Measurements from ENCODE around the gene ZNF428.
"Not testable (repeated sequence)": the region's sequence is repeated elsewhere in the genome, so short reads cannot be mapped to it uniquely, and the experiment has no call there.

The ZNF428 gene

DNA sequence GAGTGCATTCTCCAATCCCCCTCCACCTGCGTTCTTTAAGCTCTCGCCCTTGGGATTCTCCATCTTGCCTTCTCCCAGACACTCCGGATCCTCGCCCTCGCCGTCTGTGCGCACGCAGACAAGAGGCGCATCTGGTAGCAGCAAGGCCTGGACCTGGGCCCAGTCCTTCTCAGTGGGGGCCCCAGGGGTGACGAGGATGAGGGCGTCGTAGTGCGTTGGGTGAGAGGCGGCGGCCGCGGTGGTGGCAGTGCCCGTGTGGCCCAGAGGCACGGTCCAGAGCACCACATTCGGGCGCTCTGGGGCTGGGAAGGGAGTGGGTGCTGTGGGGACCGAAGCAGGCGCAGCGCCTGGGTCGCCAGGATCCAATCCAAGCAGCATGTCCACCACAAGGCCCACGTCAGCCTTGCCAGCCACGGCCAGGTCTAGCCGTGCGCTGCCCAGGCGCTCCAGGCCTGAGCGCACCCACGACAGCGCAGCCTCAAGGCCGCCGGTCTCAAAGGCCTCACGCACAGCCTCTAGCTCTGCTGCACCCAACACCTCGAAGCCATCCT, 26.6 kb downstream of the ZNF428 start:
- DNase-seq (ENCODE audit: low spot score): no peak

DNA sequence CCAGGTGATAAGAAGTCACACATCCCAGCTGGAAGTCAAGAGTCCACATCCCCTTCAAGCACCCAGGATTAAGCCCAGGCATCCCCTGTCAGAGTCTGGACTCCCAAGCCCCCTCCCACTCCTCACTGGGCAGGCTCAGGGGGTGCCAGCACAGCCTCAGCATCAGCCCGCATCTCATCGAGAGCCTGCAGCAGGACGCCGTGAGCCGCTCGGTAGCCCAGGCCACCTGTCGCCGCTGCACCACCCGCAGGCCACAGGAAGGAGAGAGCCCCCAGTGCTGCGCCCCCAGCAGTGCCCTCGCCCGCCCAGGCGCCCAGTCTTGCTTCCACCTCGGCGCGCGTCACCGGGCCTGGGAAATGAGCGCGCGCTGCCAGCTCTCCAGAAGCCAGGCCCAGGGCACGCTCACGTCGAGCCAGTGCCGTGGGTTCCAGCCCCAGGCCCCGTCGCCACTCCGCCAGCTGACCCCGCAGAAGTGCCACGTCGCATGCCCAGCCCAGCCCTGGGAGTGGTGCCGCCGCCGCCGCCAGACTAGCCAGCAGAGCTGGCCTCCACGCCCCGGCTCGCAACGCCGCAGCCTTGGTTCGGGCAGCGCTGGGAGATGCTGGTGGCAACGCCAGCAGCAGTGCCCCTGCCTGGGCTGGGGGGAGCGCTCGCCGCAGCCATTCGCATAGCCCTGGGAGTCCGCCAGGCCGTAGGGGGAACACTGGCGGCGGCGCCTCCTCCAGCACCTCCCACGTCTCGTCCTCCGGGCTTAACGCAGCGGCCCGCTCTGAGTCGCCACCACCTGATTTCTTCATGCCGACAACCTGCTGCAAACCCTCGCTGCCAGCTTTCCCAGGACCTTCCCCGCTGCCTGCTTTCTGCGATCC, 27.3 kb downstream of the ZNF428 start:
- no peak for DNase-seq (ENCODE audit: low spot score)

GRCh38 chr19:43589678-43590077, 29.8 kb downstream of the ZNF428 start:
- no peak for DNase-seq (ENCODE audit: low spot score)

DNA sequence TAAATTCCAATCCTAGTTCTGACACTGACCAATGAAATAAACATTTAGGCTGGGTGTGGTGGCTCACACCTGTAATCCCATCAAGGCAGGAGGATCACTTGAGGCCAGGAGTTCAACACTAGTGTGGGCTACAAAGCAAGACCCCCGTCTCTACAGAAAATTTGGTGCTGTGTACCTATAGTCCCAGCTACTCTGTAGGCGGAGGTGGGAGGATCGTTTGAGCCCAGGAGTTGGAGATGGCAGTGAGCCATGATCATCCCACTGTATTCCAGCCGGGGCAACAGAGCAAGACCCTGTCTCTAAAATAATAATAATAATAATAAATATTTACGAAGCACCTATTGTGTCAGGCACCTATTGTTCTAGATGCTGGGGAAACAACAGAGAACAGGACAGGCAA, 30.2 kb downstream of the ZNF428 start:
- DNase-seq (ENCODE audit: low spot score): no peak

DNA sequence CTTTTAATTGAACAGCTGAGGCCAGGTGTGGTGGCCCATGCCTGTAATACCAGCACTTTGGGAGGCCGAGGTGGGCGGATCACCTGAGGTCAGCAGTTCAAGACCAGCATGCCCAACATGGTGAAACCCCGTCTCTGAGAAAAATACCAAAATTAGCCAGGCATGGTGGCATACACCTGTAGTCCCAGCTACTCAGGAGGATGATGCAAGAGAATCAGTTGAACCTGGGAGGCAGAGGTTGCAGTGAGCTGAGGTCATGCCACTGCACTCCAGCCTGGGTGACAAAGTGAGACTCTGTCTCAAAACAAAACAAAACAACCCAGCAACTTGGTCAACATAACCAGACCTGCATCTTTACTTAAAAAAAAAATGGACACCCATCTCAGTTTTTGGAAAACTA, 32.4 kb downstream of the ZNF428 start:
- DNase-seq (ENCODE audit: low spot score): not testable (repeated sequence)

DNA sequence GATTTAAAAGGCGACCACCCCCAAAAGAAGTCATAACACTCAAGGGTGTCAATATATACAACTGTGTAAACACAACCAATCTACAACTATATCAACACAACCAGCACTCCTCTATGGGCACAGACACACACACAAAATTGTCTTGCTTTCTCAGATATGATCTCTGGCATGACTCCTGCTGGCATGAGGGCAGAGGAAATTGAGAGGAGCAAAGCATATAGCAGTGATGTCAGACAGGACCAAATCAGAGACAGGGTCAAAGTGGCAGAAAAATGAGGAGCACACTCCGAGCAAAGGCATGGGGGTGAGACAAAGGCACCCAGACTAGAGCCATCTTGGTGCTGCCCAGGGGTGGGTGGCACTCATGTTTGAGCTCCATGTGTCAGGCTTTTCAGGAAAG, 33.1 kb downstream of the ZNF428 start:
- no peak for DNase-seq (ENCODE audit: low spot score)

DNA sequence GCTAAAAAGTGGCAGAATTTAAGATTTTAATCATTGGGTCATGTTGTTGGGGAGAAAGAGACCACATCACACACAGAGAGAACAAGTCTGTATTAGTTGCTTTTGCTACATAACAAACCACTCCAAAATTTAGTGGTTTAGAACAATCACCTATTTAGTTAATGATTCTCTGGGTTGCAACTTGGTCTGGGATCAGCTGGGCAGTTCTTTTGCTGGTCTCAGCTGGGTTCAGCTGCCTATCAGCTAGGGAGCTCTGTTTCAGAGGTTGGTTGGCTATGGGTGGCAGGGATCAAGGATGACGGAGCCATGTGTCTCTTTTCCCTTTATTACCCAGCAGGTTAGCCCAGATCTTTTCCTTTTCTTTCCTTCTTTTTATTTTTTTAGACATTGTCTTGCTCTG, 34.9 kb downstream of the ZNF428 start:
- DNase-seq (ENCODE audit: low spot score): no peak

DNA sequence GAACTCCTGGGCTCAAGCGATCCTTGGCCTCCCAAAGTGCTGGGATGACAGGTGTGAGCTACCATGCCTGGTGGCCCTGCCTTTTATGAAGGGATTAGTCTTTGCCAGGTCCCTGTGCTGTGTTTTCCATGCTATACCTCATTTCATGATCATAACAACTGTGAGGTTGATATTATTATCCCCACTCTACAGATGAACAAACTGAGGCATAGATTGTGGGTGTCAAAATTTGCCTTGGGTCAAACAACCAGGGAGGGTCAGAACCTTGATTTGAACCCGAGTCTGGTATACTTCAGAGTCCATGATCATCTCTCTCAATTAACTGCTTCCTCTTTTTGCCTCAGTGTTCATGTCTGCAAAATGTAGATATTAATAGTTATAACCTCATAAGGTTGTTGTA, 36.9 kb downstream of the ZNF428 start:
- no peak for DNase-seq (ENCODE audit: low spot score)

- DNase-seq (ENCODE audit: low spot score): no peak
Observed at GRCh38 chr19:43581467-43581866, 38.0 kb downstream of the ZNF428 start.

DNA sequence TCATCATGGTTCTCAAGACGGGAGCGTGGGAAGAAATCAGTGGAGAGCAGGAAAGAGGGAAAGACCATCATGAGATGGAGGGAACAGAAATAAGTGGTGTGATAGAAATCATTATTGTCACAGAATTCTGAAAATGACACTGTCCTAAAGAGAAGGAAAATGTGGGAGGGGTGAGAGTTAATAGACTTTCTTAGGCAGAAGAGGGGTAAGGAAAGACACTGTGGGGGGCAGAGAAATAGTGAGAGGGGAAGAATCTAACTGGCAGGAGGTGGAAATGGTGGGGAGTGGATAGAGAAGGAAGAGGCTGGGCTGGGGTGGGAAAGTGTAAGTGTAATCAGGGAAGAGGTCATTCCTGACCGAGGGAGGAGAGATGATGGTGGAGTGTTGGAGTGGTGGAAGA, 40.6 kb downstream of the ZNF428 start:
- DNase-seq (ENCODE audit: low spot score): no peak

- DNase-seq (ENCODE audit: low spot score): no peak
Observed at GRCh38 chr19:43575955-43576878, 43.2 kb downstream of the ZNF428 start.

DNA sequence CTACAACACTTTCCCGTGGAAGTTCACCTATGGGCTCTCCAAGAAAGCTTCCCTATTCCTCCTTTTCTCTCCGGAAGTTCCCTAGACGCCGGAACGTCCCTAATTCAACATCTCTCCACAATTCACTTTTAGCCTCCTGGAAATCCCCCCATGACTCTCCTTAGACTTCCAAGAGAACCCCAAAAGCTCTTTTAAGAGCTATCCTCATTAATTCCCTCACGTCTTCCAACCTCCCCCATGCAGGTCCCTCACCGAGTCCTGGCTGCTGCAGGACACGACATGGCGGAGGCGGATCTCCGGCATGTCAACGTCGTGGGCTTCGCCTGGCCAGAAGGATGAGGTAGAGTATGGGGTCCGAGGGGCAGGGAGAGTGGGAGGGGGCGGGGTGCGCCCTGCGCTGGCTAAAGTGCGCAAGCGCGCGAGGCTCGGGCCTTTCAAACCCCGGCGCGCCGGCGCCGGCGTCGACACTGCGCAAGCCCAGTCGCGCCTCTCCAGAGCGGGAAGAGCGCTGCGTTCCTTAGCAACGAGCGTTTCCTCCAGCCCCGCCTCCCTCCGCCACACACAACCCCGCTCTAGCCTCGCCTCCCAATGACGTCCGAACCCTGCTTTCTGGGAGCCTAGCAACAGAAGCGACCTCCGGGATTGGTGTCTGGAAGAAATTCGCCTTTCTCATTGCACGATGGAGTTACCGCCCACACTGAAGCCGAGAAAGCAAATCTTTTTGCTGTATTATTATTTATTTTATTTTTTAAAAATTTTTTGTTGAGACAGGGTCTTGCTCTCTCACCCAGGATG, 44.1 kb downstream of the ZNF428 start, which contains the start of the genes PINLYP and XRCC1:
Gene PINLYP, plus strand, starts transcription at position 646 of the 795 bp plus-strand sequence. CDS start 1,391 bp downstream, outside the sequence.
Gene XRCC1, minus strand, starts transcription at position 372 of the 795 bp plus-strand sequence. Its CDS starts 69 bp downstream, at position 303.
- DNase-seq (ENCODE audit: low spot score): peak; percentile 96

DNA sequence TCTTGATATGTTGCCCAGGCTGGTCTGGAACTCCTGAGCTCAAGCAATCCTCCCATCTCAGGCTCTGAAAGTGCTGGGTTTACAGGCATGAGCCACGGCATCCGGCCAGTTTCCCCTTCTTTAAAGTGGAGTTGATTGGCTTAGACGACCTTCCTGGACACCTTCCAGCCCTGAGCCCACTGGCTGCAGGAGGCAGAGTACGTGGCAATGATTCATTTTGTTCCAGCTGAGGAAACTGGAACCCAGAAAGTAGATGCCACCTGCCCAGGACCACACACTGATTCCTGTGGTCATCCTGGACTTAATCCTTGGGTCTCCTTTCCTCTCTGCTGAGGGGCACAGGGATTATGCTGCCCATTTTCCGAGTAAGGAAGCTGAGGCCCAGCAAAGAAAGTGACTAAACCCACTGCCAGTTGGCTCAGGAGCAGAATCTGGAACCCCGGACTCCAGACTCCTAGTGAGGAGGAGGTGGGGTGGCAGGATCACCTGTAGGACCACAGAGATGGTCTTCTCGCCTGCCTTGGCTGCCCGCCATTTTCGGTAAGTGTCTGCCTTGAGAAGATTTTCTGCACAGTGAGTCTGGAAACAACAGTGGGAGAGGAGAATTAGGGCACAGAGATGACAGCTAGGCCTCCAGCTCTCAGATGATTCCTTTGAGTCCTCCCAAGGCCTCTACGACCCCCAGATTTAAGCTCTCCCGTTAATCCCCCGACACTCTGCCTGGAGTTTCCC, 44.8 kb downstream of the ZNF428 start:
- no peak for DNase-seq (ENCODE audit: low spot score)

GRCh38 chr19:43572171-43572588, 47.2 kb downstream of the ZNF428 start:
- no peak for DNase-seq (ENCODE audit: low spot score)

GRCh38 chr19:43570174-43570791, 49.1 kb downstream of the ZNF428 start:
- DNase-seq (ENCODE audit: low spot score): no peak

DNA sequence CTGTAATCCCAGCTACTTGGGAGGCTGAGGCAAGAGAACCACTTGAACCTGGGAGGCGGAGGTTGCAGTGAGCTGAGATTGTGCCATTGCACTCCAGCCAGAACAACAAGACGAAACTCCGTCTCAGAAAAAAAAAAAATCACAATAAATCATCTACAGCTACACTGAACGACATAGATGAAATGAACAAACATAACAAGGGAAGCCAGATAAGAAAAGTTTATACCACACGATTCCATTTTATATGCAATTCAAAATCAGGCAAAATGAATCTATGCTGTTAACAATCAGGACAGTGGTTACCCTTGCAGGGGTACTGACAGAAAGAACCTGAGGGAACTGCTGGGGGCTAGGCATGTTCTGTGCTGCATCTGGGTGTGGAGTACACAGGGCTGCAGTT, 49.8 kb downstream of the ZNF428 start:
- no peak for DNase-seq (ENCODE audit: low spot score)

GRCh38 chr19:43564800-43565199, 54.6 kb downstream of the ZNF428 start:
- DNase-seq (ENCODE audit: low spot score): no peak

GRCh38 chr19:43563816-43564457, 55.5 kb downstream of the ZNF428 start:
- DNase-seq (ENCODE audit: low spot score): no peak

DNA sequence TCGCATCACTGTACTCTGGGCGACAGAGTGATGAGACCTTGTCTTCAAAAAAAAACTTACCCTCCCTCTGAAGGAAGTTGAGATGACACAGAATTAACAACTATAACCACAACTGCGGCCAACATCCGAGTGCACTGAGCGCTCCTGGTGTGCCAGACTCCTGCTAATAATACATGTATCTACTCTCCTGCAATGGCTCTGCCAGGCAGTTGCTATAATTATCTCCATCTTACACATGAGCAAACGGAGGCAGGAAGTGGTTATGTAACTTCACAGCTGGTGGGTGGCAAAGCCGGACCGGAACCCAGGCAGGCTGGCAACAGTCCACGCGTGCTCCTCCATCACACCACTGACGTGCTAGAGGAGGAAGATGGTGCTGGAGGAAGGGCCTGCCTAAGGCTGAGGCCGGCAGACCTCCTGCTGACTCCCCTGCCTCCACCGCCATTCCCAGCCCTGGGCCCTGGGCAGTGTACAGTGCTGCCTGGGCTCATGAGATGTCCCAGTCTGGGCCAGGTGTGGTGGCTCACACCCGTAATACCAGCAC, 56.7 kb downstream of the ZNF428 start:
- DNase-seq (ENCODE audit: low spot score): no peak
